Measurements from ENCODE around the gene FBRSL1. TPM values are rescaled to one million over a fixed set of nuclear protein-coding genes. Genes with fewer than 3 reads are reported as not detected.

Gene FBRSL1
- total RNA-seq, 1 donor from 2014 or later: 199 TPM

DNA sequence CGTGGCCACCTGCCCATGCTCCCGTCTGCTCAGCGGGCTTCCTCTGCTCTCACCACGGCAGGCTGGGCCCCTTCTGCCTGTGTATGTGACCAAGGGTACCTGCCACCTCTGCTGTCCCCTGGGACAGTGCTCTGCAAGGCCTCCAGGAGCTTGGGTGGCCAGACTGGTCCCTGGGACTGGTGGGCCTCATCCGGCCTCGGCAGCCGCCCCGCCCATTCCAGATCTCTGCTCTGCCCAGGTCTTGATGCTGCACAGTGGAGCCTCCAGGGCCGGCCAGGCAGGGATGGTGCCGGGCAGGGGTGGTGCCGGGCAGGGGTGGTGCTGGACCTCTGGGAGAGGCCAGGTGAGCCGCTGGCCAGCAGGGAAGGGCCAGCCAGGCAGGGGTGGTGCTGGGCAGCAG lies 9.0 kb downstream of the FBRSL1 start:
- TF ChIP-seq, protein P1, sequence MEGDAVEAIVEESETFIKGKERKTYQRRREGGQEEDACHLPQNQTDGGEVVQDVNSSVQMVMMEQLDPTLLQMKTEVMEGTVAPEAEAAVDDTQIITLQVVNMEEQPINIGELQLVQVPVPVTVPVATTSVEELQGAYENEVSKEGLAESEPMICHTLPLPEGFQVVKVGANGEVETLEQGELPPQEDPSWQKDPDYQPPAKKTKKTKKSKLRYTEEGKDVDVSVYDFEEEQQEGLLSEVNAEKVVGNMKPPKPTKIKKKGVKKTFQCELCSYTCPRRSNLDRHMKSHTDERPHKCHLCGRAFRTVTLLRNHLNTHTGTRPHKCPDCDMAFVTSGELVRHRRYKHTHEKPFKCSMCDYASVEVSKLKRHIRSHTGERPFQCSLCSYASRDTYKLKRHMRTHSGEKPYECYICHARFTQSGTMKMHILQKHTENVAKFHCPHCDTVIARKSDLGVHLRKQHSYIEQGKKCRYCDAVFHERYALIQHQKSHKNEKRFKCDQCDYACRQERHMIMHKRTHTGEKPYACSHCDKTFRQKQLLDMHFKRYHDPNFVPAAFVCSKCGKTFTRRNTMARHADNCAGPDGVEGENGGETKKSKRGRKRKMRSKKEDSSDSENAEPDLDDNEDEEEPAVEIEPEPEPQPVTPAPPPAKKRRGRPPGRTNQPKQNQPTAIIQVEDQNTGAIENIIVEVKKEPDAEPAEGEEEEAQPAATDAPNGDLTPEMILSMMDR (IDR thresholded peaks at IDR 0.05; ENCODE audit: unreplicated experiment): no peak
- no peaks in the 10 kb centered on the region for H3K27me3 Mint-ChIP-seq
- no peaks in the 10 kb centered on the region for H3K9me3 Mint-ChIP-seq (ENCODE audit: low read depth)
- H3K4me1 Mint-ChIP-seq (ENCODE audit: low read depth): peaks cover 34% of the 10 kb centered on the region
- no peaks in the 10 kb centered on the region for H3K36me3 Mint-ChIP-seq (ENCODE audit: insufficient read depth)
- no peak overlapping the region for H3K27ac Mint-ChIP-seq
- H3K4me3 Mint-ChIP-seq (ENCODE audit: low read depth): no peak overlapping the region
- DNase-seq (ENCODE audit: low spot score, unreplicated experiment): no peak

DNA sequence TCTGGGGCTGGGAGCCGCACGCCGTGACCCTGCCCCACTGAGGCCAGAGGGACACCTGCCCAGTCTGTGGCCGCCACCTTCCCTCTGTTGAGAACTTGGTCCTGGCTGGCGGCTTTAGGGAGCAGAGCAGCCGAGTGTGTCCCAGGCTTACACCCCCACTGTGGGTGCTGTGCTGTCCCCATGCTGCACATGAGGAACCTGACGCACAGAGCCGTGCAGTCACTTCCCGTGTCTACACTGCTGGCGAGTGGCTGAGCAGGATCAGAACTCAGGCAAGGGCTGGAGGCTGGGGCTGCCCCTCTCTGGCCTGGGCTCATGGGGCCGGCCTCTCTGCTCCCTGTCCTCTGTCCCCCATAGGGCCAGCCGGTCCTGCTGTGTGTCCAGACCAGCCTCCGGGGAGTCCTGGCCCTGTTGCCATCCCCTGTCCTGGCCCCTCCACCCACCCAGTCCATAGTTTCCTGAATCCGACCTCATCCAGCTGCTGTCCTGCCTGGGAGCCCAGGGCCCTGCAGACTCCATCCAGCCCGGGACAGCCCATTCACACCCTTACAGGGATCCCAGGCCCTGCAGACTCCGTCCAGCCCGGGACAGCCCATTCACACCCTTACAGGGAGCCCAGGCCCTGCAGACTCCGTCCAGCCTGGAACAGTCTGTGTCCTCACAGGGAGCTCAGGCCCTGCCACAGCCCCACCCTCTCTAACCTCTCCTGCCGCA lies 10.3 kb downstream of the FBRSL1 start:
- DNase-seq (ENCODE audit: low spot score, unreplicated experiment): no peak
- H3K4me1 Mint-ChIP-seq (ENCODE audit: low read depth): peaks cover 23% of the 10 kb centered on the region
- H3K27ac Mint-ChIP-seq: no peak overlapping the region
- H3K27me3 Mint-ChIP-seq: no peaks in the 10 kb centered on the region
- no peak overlapping the region for H3K4me3 Mint-ChIP-seq (ENCODE audit: low read depth)
- H3K9me3 Mint-ChIP-seq (ENCODE audit: low read depth): no peaks in the 10 kb centered on the region
- TF ChIP-seq, protein P1 (IDR thresholded peaks at IDR 0.05; ENCODE audit: unreplicated experiment): no peak
- no peaks in the 10 kb centered on the region for H3K36me3 Mint-ChIP-seq (ENCODE audit: insufficient read depth)

DNA sequence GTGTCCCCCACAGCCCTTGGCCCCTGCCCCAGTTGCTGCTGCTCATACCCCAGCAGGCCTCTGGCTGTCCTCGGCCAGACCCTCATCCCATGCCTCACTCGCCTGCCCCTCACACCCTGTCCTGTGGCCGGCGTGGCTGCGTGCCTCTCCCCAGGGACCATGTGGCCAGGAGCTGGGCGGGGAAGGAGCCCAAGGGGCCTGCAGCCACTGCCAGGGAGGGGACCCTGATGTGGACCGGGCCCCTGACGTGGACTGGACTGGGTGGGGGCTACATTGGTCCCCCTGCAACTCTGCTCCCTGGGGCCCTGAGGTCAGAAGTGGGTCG lies 10.9 kb downstream of the FBRSL1 start:
- TF ChIP-seq, protein P1 (IDR thresholded peaks at IDR 0.05; ENCODE audit: unreplicated experiment): no peak
- Mint-ChIP-seq H3K9me3 (ENCODE audit: low read depth) (no peaks in the 10 kb centered on the region), H3K4me1 (ENCODE audit: low read depth) (peaks cover 25% of the 10 kb centered on the region), H3K36me3 (ENCODE audit: insufficient read depth) (no peaks in the 10 kb centered on the region), H3K27ac (no peak overlapping the region), H3K27me3 (no peaks in the 10 kb centered on the region), H3K4me3 (ENCODE audit: low read depth) (no peak overlapping the region)
- no peak for DNase-seq (ENCODE audit: low spot score, unreplicated experiment)

DNA sequence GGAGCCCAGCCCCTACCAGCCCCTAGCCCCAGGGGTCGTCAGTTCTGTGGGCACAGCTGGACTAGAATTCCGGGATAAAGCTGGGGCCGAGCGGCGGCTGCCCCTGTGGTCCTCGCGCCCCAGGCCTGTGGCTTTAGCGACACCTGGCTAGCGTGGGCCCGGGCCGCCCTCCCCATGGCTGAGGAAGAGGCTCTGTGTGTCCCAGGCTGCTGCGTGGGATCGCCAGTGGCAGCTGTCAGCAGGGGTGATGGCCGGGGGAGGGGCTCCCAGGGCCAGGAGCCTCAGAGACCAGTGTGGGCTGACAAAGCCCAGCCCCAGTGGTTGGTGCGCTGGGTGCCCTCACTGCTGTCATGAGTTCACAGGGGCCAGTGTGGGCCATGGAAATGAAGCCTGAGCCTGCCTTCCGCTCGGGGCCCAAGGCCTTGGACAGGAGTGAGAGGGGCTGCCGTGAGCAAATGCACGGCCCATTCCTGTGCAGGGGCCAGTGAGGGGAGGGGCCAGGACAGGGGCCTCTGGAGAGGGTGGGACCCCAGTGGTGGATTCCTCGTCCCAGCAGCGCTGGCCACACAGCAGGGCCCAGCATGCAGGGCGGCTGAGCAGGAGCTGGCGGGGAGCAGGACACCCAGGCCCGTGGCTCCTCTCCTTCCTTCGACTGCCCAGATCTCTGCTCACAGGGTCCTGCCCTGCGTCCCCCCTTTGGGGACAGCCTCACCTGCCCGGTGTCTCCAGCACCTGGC lies 11.4 kb downstream of the FBRSL1 start:
- Mint-ChIP-seq H3K36me3 (ENCODE audit: insufficient read depth) (no peaks in the 10 kb centered on the region), H3K9me3 (ENCODE audit: low read depth) (no peaks in the 10 kb centered on the region), H3K27me3 (no peaks in the 10 kb centered on the region), H3K27ac (no peak overlapping the region), H3K4me3 (ENCODE audit: low read depth) (no peak overlapping the region), H3K4me1 (ENCODE audit: low read depth) (peaks cover 26% of the 10 kb centered on the region)
- TF ChIP-seq, protein P1 (IDR thresholded peaks at IDR 0.05; ENCODE audit: unreplicated experiment): no peak
- DNase-seq (ENCODE audit: low spot score, unreplicated experiment): no peak

DNA sequence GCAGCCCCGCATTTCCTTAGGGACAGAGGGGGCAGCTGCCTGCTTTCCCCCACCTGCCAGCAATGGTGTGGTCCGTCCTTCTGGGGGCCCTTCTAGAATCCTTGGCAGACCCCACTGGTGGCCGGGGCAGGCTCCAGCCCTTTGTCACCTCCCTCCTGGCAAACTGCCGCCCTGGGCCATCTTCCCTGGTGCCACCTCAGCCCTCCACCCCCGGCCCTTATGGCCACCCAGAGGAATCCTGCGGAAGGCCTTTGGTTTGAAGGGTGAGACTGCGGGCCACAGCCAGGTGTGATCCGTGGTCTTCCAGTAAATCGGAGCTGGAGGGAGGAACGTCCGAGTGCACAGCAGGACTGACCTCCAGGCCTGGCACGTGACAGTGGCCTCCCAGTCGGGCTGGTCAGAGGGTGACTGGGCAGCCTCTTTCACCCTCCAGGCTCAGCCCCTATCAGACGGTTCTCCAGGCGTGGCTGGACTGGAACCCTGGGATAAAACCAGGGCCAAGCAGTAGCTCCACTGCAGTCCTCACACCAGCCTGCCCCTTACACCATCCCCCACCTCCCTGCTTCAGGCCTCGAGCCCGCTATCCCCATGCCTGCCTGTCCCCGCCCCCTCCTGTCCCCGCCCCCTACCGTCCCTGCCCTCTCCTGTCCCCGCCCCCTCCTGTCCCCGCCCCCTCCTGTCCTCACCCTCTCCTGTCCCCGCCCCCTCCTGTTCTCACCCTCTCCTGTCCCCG lies 12.4 kb downstream of the FBRSL1 start:
- Mint-ChIP-seq H3K4me3 (ENCODE audit: low read depth) (no peak overlapping the region), H3K27ac (no peak overlapping the region), H3K9me3 (ENCODE audit: low read depth) (no peaks in the 10 kb centered on the region), H3K27me3 (no peaks in the 10 kb centered on the region), H3K4me1 (ENCODE audit: low read depth) (peaks cover 23% of the 10 kb centered on the region), H3K36me3 (ENCODE audit: insufficient read depth) (no peaks in the 10 kb centered on the region)
- TF ChIP-seq, protein P1 (IDR thresholded peaks at IDR 0.05; ENCODE audit: unreplicated experiment): no peak
- DNase-seq (ENCODE audit: low spot score, unreplicated experiment): no peak
